Activated T-cell treated with anti-CD3 and anti-CD28 coated beads, Interleukin-2, amount 50 U/mL, for 72 hours (primary cell): ENCODE data around the gene PLB1. TPM values are rescaled to one million over a fixed set of nuclear protein-coding genes. Genes with fewer than 3 reads are reported as not detected.

Experiments
- ATAC-seq, 2 donors: fragments of 150-1000 bp; cut with Tn5 transposase; replicated peaks in 1 of 2; 2 replicates each; pipeline ENCODE4 v1.10.0; 2021; ENCODE audit warnings: moderate library complexity in 2 of 2, mild to moderate bottlenecking in 1 of 2
- DNase-seq, 2 donors: peaks; one replicate each; pipeline ENCODE4 v3.0.0; 2021 to 2022; ENCODE audit warnings: mixed read lengths in 1 of 2
- H3K27ac Mint-ChIP-seq: one replicate; pipeline ENCODE4 v1.8.0; 2022; ENCODE audit warnings: mild to moderate bottlenecking, moderate library complexity, mixed read lengths
- H3K27me3 Mint-ChIP-seq: one replicate; pipeline ENCODE4 v1.8.0; 2022; ENCODE audit warnings: low read depth, mixed read lengths
- H3K36me3 Mint-ChIP-seq, 2 donors: one replicate each; pipeline ENCODE4 v1.8.0; 2022; ENCODE audit warnings: mixed read lengths in 2 of 2, mild to moderate bottlenecking in 1 of 2; ENCODE audit not compliant: insufficient read depth in 2 of 2
- H3K4me1 Mint-ChIP-seq: one replicate; pipeline ENCODE4 v1.8.0; 2022; ENCODE audit warnings: low read depth, mixed read lengths
- H3K4me3 Mint-ChIP-seq, 2 donors: one replicate each; pipeline ENCODE4 v1.8.0; 2022; ENCODE audit warnings: mild to moderate bottlenecking in 2 of 2, mixed read lengths in 2 of 2, moderate library complexity in 2 of 2
- H3K9me3 Mint-ChIP-seq, 2 donors: one replicate each; pipeline ENCODE4 v1.8.0; 2022; ENCODE audit warnings: mixed read lengths in 2 of 2
- total RNA-seq, 2 donors: library from RNA; stranded (reverse); gene quantifications; one replicate each; pipeline ENCODE4 v1.2.3, GENCODE V29; 2022

Gene PLB1
- total RNA-seq, 2 donors from 2014 or later, result 0.72 to 1.9 TPM

DNA sequence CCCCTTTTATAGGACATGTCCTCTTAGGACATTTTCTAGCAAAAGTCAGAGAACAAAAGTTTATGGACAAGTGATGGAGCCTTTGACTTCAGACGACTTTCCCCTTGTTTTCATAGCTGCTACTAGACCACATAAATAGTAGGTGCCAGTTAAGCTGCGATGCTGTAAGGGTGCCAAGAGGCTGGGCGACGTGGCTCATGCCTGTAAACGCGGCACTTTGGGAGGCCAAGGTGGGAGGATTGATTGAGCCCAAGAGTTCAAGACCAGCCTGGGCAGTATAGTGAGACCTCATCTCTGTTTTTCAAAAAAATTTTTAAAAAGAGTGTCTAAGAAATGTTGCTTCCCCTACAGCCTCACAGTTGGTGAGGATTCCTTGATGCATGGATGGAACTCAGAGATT, 2.2 kb upstream of the PLB1 start:
- no peak overlapping the region for H3K4me3 Mint-ChIP-seq
- ATAC-seq (no peak), DNase-seq (no peak)
- no peaks in the 10 kb centered on the region for H3K9me3 Mint-ChIP-seq
- no peaks in the 10 kb centered on the region for H3K4me1 Mint-ChIP-seq
- no peaks in the 10 kb centered on the region for H3K36me3 Mint-ChIP-seq
- H3K27me3 Mint-ChIP-seq, result peaks cover 22% of the 10 kb centered on the region
- no peak overlapping the region for H3K27ac Mint-ChIP-seq

DNA sequence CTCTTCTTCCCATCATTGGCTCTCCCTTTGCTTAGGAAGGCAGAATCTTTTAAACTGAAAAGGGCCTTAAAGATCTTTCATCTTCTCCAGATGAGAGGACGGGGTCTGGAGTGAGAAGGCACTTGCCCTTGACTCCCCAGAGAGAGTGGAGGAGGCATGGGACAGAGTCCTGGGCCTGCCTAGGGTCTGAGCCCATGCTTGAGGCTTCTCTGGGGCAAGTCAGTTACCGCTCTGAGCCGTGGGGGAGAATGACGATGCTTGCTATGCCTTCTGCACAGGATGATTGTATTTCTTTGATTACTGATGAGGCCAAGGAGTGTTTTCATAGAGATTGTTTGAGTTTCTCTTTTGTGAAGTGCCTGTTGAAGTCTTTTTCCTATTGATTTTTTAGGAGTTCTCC, 921 bp downstream of the PLB1 start:
- DNase-seq (no peak), ATAC-seq (no peak)
- Mint-ChIP-seq H3K4me1 (no peaks in the 10 kb centered on the region), H3K36me3 (no peaks in the 10 kb centered on the region), H3K9me3 (peaks cover 0 to 4% of the 10 kb centered on the region in 2 donors), H3K4me3 (no peak overlapping the region), H3K27me3 (peaks cover 16% of the 10 kb centered on the region), H3K27ac (no peak overlapping the region)

DNA sequence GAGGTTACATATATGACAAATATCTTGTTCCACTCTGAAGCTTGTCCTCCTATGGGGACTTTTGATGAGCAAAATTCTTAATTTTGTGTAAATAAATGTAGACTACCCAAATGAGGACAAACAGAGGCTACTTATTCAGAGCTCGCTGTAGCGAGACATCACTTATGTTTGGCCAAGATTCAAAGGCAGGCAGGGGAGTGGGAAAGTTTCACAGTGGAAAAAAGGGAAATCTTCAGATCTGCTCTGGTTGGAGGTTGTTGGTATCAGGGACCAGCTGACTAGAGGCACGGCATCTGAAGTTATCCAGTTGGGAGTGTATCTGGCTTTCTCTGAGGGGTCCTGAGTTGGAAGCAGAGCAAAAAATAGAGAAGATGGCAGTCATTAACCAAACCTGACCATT, 1.3 kb downstream of the PLB1 start:
- Mint-ChIP-seq H3K9me3 (peaks cover 0 to 4% of the 10 kb centered on the region in 2 donors), H3K4me3 (no peak overlapping the region), H3K27me3 (peaks cover 15% of the 10 kb centered on the region), H3K4me1 (no peaks in the 10 kb centered on the region), H3K36me3 (no peaks in the 10 kb centered on the region), H3K27ac (no peak overlapping the region)
- DNase-seq (no peak), ATAC-seq (no peak)

DNA sequence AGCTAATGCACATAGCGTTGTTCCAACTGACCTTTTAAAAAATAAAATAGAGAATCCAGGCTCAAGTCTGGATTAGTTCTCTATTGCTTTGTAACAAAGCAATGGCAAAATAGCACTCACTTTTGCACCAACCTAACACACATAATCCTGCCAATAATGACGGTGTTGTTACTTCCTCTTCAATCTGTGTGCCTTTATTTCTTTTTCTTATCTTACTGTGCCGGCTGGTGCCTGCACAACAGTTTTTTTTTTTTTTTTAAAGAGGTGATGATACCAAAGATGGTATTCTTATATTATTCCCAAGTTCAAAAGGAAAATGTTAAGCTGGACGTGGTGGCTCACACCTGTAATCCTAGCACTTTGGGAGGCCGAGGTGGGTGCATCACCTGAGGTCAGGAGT, 3.4 kb downstream of the PLB1 start:
- no peak overlapping the region for H3K27ac Mint-ChIP-seq
- H3K4me3 Mint-ChIP-seq, result no peak overlapping the region
- no peak for DNase-seq
- no peaks in the 10 kb centered on the region for H3K4me1 Mint-ChIP-seq
- H3K9me3 Mint-ChIP-seq, result peaks cover 0 to 4% of the 10 kb centered on the region in 2 donors
- ATAC-seq, result no peak
- H3K36me3 Mint-ChIP-seq, result no peaks in the 10 kb centered on the region
- peaks cover 21% of the 10 kb centered on the region for H3K27me3 Mint-ChIP-seq

DNA sequence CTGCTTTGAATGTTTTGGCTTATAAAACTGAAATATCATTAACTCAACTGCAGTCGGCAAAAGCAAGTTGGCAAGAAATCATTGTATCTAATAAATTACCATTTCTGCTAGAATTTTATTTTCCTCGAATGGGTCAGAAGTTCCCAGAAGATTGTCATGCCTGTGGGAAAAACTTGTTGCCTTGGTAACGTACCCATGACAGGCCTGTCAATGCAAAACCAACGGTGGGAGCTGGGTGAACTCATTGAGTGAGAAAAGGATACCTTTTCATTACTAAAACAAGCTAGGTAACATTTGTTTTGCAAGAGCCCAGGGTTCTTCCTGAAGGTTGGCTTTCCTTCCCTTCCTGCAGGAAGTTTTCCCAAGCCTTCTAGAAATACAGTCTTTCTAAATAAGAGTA, 9.5 kb downstream of the PLB1 start:
- peaks cover 6% of the 10 kb centered on the region for H3K27me3 Mint-ChIP-seq
- peaks cover 16% of the 10 kb centered on the region for H3K4me1 Mint-ChIP-seq
- no peak overlapping the region for H3K27ac Mint-ChIP-seq
- H3K36me3 Mint-ChIP-seq, result no peaks in the 10 kb centered on the region
- DNase-seq (no peak), ATAC-seq (no peak)
- no peaks in the 10 kb centered on the region for H3K9me3 Mint-ChIP-seq
- no peak overlapping the region for H3K4me3 Mint-ChIP-seq

DNA sequence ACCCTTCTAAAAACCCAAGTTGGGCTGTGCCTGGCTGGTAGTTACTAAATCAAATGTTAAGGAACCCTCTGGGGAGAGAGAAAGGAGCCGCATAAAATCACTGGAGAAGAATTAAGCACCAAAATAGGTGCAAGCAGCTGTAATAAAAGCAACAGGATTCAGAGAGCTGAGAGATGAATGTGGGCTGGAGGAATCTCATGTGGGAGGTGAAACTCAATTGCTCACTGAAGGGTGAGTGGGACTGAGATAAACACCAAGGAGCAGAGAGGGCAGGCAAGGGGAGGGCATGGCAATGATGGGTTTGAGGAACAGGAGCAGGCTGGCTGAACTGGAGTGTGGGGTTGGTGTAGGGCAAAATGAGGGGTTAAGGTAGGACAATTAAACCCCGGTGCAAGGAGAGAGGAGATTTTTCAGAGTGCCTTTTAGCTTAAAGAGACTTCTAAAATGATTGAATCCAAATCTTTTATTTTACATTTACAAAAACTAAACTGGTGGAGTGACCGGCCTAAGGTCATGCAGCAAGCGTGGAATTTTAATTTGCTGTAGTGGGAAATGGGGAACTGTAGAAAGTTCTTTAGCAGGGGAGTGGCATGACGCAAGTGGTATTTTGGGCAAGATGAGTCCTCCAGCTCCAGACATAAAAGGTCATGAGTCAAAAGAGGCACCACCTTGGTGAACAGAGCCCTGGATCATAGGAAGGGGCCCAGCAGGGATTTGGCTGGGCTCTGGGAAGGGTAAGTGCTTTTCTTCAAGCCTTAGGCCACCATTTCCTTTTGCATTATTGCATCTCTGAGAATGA, 10.5 kb downstream of the PLB1 start:
- H3K4me3 Mint-ChIP-seq, result no peak overlapping the region
- no peaks in the 10 kb centered on the region for H3K9me3 Mint-ChIP-seq
- H3K27me3 Mint-ChIP-seq, result peaks cover 8% of the 10 kb centered on the region
- peaks cover 16% of the 10 kb centered on the region for H3K4me1 Mint-ChIP-seq
- no peak for ATAC-seq
- DNase-seq, result no peak
- H3K27ac Mint-ChIP-seq, result no peak overlapping the region
- no peaks in the 10 kb centered on the region for H3K36me3 Mint-ChIP-seq

DNA sequence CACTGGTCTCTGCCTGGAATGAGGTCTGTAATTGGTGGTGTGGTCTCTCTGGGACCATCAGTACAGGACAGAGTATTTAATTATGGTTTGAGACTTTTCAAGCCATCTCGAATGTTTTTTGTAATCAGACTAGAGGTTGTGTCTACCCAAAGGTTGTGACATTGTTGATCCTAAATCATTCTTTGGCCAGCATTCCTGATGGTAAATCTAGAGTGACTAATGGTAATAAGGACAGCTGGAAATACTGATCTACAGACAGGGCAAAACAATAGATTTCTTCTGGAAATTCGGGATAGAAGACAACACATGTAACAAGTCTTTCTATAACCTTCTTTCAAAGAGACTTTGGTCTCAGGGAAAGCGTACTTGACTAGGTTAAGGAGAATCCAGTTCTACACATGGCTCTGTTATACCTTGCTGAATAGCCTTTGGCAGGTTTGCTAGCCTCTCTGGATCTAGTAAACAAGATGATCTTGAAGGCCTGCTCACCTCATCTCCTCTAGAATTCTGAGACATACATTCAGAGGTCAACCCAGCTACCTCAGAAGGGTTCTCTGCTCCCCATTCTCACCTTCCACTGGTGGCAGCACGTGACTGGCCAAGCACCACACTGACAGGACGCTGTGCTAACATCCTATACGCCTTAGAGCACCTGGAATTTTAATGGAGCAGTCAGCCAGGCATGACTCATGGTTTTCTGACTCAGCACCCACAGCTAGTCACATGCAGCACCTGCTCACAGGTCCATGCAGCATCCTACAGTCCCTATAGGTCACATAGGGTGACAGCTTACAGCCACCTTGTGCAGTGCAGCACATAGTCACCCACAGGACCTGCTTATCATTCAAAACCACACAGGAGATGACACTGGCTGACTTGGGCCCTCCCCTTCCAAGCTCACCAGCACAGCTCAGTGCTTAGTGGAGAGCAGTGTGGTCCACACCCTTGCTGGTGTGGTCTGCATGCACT, 12.2 kb downstream of the PLB1 start:
- DNase-seq (peak; percentile 30 to 40), ATAC-seq (peak; percentile 96 to 99)
- Mint-ChIP-seq H3K36me3 (peaks cover 9 to 11% of the 10 kb centered on the region in 2 donors), H3K27ac (no peak overlapping the region), H3K9me3 (peaks cover 8 to 11% of the 10 kb centered on the region in 2 donors), H3K27me3 (peaks cover 22% of the 10 kb centered on the region), H3K4me3 (no peak overlapping the region), H3K4me1 (peaks cover 16% of the 10 kb centered on the region)

DNA sequence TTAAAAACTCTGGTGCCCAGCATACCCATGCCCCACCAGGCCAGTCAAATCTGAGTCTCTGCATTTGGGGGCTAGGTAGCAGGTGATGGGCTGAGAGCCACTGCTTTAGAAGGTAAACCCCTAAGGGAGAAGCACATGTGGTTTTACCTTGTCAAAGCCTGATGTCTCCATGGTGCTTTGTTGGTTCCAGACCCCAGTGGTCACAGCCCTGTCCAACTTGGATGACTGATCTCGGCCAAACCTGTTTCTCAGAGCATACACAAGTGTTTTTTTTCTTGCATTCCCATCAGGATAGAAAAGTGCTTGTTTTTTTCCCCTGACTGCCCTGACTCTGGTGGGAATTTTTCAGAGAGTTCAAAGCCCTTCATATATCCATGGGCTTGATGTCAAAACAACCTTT, 13.5 kb downstream of the PLB1 start:
- DNase-seq (no peak), ATAC-seq (no peak)
- peaks cover 10 to 13% of the 10 kb centered on the region in 2 donors for H3K9me3 Mint-ChIP-seq
- H3K27me3 Mint-ChIP-seq, result peaks cover 28% of the 10 kb centered on the region
- peaks cover 13 to 17% of the 10 kb centered on the region in 2 donors for H3K36me3 Mint-ChIP-seq
- H3K27ac Mint-ChIP-seq, result no peak overlapping the region
- H3K4me3 Mint-ChIP-seq, result no peak overlapping the region
- peaks cover 16% of the 10 kb centered on the region for H3K4me1 Mint-ChIP-seq

DNA sequence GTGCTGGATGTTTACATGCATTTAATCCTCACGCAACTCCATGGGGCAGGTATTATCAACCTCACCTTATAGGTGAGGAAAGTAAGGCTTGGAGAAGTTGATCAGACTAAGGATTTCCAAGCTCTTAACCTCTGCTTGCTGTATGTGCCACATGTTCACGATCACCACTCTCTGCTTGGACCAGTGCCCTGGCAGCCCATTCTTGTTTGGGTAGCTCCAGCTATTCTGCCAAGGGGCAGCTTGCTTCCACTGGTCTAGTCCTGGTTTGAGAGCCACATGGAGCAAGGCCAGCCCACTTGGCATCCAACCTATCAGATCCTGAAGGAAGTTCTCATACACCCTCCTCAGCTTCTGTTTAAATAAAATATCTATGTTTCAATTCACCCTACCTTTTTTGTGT, 14.3 kb downstream of the PLB1 start:
- Mint-ChIP-seq H3K36me3 (peaks cover 13 to 17% of the 10 kb centered on the region in 2 donors), H3K4me1 (peaks cover 16% of the 10 kb centered on the region), H3K27me3 (peaks cover 33% of the 10 kb centered on the region), H3K9me3 (peaks cover 10 to 13% of the 10 kb centered on the region in 2 donors), H3K27ac (no peak overlapping the region), H3K4me3 (no peak overlapping the region)
- no peak for ATAC-seq
- no peak for DNase-seq

DNA sequence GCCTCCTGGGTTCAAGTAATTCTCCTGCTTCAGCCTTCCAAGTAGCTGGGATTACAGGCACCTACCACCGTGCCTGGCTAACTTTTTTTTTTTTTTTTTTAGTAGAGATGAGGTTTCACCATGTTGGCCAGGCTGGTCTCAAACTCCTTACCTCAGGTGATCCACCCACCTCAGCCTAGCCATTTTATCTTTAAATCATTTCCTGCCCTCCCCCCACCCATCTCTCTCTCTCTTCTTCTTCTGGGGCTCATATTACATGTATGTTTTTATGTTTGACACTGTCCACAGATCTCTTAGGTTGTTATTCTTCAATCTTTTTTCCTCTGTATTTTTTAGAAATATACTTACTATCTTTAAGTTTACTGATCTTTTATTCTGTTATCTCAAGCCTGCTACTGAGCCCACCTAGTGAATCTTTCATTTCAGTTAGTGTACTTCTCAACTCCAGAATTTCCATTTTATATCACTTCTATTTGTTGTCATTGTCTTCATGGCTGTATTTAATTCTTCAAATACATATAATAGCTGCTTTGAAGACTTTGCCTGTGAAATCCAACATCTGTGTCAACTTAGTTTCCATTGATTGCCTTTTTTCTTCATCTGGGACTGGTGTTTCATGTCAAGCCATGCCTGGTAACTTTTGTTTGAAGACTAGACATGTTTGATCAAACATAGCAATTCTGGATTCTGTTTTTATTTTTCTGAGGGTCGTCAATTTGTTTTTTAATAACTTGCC, 16.2 kb downstream of the PLB1 start:
- Mint-ChIP-seq H3K4me3 (no peak overlapping the region), H3K4me1 (peaks cover 7% of the 10 kb centered on the region), H3K36me3 (peaks cover 13 to 17% of the 10 kb centered on the region in 2 donors), H3K27ac (no peak overlapping the region), H3K27me3 (peaks cover 47% of the 10 kb centered on the region), H3K9me3 (peaks cover 10 to 13% of the 10 kb centered on the region in 2 donors)
- no peak for ATAC-seq
- no peak for DNase-seq

DNA sequence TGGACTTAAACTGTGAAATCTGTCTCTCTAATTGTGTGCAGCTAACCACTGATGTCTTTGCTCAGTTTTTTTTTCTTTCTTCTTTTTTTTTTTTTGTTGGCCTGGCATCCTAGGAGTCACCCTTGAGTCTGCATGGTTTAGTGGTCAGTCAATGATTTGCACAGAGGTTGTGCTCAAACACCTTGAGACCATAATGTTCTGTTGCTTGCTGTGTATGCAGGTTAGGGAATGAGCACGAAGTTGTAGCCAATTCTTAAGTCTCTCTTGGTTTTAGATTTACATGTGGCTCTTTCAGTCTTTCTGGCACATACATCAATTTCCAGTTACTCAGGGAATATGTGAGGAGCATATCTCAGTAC, 16.7 kb downstream of the PLB1 start:
- ATAC-seq (no peak), DNase-seq (no peak)
- H3K4me3 Mint-ChIP-seq, result no peak overlapping the region
- H3K27me3 Mint-ChIP-seq, result peaks cover 47% of the 10 kb centered on the region
- H3K27ac Mint-ChIP-seq, result no peak overlapping the region
- H3K4me1 Mint-ChIP-seq, result peaks cover 7% of the 10 kb centered on the region
- H3K9me3 Mint-ChIP-seq, result peaks cover 10 to 13% of the 10 kb centered on the region in 2 donors
- H3K36me3 Mint-ChIP-seq, result peaks cover 13 to 17% of the 10 kb centered on the region in 2 donors

DNA sequence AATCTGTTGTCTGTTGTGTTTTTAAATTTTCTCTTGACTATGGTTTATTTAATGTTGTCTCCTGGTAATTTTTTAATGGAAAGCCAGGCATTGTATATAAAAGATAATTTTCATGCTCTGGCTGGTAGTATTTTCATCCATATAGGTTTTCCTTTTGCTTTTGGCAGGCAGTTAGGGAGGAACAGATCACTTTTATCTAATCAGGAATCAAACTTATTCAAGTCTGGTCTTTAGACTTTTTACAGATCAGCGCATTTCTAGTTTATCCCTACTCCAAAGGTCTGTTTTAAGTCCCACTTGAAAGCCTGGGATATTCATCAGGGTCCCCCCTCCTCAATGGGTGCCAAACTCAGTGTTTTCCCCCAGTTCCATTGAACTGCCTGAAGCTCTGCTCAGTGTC, 17.2 kb downstream of the PLB1 start:
- H3K9me3 Mint-ChIP-seq, result peaks cover 10 to 13% of the 10 kb centered on the region in 2 donors
- peak overlapping the region; percentile 80 for H3K27ac Mint-ChIP-seq
- no peak overlapping the region for H3K4me3 Mint-ChIP-seq
- DNase-seq (no peak), ATAC-seq (no peak)
- peaks cover 51% of the 10 kb centered on the region for H3K27me3 Mint-ChIP-seq
- peaks cover 7% of the 10 kb centered on the region for H3K4me1 Mint-ChIP-seq
- peaks cover 13 to 17% of the 10 kb centered on the region in 2 donors for H3K36me3 Mint-ChIP-seq
